Breast epithelium (tissue), 4 donors: ENCODE results near the gene RUSF1. TPM values are rescaled to one million over a fixed set of nuclear protein-coding genes. Genes with fewer than 3 reads are reported as not detected.
A peak's percentile ranks its signal among the peaks of the same experiment; 100 is the strongest.

Experiments used
- DNase-seq, 2 donors: peaks; one replicate each; pipeline ENCODE4 v3.0.0-alpha.2; 2019; ENCODE audit warnings: low spot score in 2 of 2
- H3K27ac ChIP-seq, 2 donors: fragments of 200-600 bp; sonication (generic) in 1 of 2; one replicate each; pipeline ENCODE4 v1.5.1; 2016 to 2019; ENCODE audit warnings: mild to moderate bottlenecking in 1 of 2
- H3K27me3 ChIP-seq, 2 donors: fragments of 200-600 bp; sonication (generic) in 1 of 2; one replicate each; pipeline versions ENCODE4 v1.5.1 to v1.6.0; 2017 to 2019; ENCODE audit warnings: control low read depth in 1 of 2, mild to moderate bottlenecking in 1 of 2
- H3K36me3 ChIP-seq: fragments of 200-600 bp; one replicate; pipeline ENCODE4 v1.5.1; 2019
- H3K4me1 ChIP-seq, 2 donors: fragments of 200-600 bp; sonication (generic); one replicate each; pipeline ENCODE4 v1.5.1; 2016 to 2019; ENCODE audit warnings: control low read depth in 1 of 2
- H3K4me3 ChIP-seq, 3 donors: fragments of 200-600 bp; sonication (generic); 1 replicate in 2 of 3; 2 replicates in 1 of 3; pipeline ENCODE4 v1.5.1; 2016 to 2019; ENCODE audit warnings: mild to moderate bottlenecking in 3 of 3, moderate library complexity in 2 of 3
- H3K9me3 ChIP-seq, 2 donors: fragments of 200-600 bp; sonication (generic) in 1 of 2; one replicate each; pipeline ENCODE4 v1.5.1; 2016 to 2019; ENCODE audit warnings: control low read depth in 1 of 2
- POLR2A ChIP-seq: fragments of 450-650 bp; IDR thresholded peaks from one replicate; pipeline ENCODE4 v1.6.1; 2016; ENCODE audit warnings: antibody characterized with exemption, mild to moderate bottlenecking, moderate library complexity
- POLR2AphosphoS5 ChIP-seq, 3 donors: sonication (generic); formaldehyde crosslinking; IDR thresholded peaks; one replicate each; pipeline ENCODE4 v1.6.1; 2017; ENCODE audit warnings: antibody characterized with exemption in 3 of 3
- intact Hi-C: fragments of 100-400 bp; cut with DNase I; formaldehyde crosslinking; loops from one replicate; pipeline ENCODE4 v1.15.1; 2023; ENCODE audit warnings: low total_unique reads
- total RNA-seq, 3 donors: library from RNA; depleted of rRNA; stranded (reverse); fragments of >200 nt; gene quantifications; one replicate each; pipeline ENCODE4 v1.1.0, GENCODE V29; 2016
- TF ChIP-seq, protein P1 (sequence below), 3 donors: fragments of 450-650 bp; IDR thresholded peaks; one replicate each; pipeline ENCODE4 v1.5.1; 2016 to 2017; ENCODE audit warnings: antibody characterized with exemption in 3 of 3, mild to moderate bottlenecking in 3 of 3, moderate library complexity in 3 of 3

RUSF1 gene
- total RNA-seq, 3 donors from 2014 or later: 44.2 to 75.4 (median 68.2) TPM

DNA sequence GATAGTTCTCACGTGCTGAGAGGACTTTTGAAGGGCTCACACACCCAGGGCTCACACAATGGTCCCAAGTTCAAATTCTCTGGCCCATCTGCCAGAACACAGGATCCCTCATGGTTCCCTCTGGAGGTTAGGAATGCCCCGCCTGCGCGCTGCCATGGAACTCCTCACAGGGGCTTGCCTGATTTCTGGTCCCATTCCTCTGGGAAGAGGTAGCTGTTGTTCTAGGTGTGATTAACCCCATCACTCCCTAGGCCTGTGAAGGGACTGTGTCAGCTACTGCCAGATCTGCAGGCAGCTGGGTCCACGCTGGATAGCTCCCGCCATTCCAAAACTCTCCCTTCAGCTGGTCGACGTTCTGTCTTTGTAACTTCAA is 51.2 kb downstream of the RUSF1 start:
- intact Hi-C loops: no loop called here
- no peak for TF ChIP-seq POLR2AphosphoS5 (IDR thresholded peaks at IDR 0.05)
- TF ChIP-seq, protein P1, sequence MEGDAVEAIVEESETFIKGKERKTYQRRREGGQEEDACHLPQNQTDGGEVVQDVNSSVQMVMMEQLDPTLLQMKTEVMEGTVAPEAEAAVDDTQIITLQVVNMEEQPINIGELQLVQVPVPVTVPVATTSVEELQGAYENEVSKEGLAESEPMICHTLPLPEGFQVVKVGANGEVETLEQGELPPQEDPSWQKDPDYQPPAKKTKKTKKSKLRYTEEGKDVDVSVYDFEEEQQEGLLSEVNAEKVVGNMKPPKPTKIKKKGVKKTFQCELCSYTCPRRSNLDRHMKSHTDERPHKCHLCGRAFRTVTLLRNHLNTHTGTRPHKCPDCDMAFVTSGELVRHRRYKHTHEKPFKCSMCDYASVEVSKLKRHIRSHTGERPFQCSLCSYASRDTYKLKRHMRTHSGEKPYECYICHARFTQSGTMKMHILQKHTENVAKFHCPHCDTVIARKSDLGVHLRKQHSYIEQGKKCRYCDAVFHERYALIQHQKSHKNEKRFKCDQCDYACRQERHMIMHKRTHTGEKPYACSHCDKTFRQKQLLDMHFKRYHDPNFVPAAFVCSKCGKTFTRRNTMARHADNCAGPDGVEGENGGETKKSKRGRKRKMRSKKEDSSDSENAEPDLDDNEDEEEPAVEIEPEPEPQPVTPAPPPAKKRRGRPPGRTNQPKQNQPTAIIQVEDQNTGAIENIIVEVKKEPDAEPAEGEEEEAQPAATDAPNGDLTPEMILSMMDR (IDR thresholded peaks at IDR 0.05): no peak
- no peak for TF ChIP-seq POLR2A
- H3K4me3 ChIP-seq: peak overlapping the region in 1 of 3 donors; percentile 81
- H3K9me3 ChIP-seq: no peaks in the 10 kb centered on the region
- no peak for DNase-seq
- H3K36me3 ChIP-seq: no peaks in the 10 kb centered on the region
- peaks cover 5 to 21% of the 10 kb centered on the region in 2 donors for H3K4me1 ChIP-seq
- H3K27me3 ChIP-seq: no peaks in the 10 kb centered on the region
- H3K27ac ChIP-seq: peak overlapping the region in 1 of 2 donors; percentile 16

DNA sequence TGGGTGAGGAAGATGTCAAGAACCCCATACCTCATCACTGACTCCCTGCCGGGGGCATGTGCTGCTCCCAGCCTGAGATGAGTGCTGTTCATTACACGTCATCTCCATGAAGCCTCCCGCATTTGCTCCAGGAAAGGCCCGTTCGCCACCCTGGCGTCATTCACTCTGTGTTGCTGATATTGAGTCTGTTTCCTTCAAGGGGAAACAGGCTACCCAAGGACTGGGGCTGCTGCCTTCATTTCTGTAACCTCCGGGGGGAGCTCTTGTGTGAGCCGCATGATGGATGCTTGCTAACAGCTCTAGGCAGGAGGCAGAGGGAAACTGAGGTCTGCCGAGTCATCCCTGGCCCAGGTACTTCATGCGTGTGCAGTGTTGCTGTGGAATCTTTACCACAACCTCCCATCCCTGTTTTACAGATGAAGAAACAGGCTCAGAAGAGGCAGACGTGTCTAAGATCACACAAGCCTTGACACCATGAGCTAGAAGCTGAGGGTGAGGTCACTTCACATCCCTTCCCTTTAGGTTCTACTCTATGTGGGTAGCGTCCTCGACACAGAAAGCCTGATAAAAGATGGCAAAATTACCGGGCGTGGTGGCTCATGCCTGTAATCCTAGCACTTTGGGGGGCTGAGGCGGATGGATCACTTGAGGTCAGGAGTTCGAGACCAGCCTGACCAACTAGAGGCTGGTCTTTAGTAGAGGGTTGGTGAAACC is 52.4 kb downstream of the RUSF1 start:
- Histone ChIP-seq H3K27ac (no peak overlapping the region), H3K36me3 (no peaks in the 10 kb centered on the region), H3K9me3 (no peaks in the 10 kb centered on the region), H3K4me1 (peaks cover 5 to 28% of the 10 kb centered on the region in 2 donors), H3K4me3 (no peak overlapping the region), H3K27me3 (no peaks in the 10 kb centered on the region)
- intact Hi-C loops: no loop called here
- no peak for DNase-seq
- TF ChIP-seq POLR2A: no peak
- TF ChIP-seq POLR2AphosphoS5 (IDR thresholded peaks at IDR 0.05): no peak
- TF ChIP-seq, protein P1 (IDR thresholded peaks at IDR 0.05): no peak

DNA sequence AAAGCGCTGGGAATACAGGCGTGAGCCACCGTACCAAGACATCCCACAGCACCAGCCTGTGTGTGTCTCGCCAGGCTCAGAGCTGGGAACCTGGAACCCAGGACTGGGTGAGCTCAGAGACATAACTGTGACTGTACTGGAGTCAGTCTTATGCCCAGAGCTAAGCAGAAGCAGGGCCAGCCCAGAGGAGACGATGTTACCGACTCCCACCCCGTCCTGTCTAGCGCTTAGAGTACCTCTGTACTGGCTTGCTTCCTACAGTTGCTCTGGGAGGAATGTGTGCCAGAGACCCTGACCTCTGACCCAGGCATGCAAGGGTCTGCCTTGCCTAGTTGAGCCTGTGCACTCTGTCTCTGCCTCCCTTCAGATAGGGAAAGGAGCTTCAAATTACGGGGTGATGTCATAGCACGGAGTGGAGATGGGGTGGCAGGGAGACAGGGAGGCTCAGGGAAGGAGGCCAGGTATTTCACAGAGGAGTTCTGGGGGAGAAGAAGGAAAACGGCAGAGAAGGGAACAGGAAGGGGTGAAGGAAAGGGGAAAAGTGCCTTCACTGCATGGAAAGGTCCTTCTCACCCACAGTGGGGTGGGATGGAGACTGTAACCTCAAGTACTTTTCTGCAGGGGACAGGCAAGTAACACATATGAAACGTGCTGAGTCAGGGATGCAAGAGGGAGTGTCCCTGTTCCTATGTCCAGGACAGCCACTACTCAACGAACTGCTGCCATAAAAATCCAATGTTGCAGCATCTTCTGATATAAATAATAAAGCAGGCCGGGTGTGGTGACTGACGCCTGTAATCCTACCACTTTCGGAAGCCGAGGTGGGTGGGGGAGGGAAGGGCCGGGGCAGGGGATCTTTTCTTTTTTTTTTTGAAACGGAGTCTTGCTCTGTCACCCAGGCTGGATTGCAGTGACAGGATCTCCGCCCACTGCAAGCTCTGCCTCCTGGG is 54.7 kb downstream of the RUSF1 start:
- Histone ChIP-seq H3K27ac (peak overlapping the region; percentile 61 to 77), H3K27me3 (no peaks in the 10 kb centered on the region), H3K4me3 (no peak overlapping the region), H3K4me1 (peaks cover 5 to 28% of the 10 kb centered on the region in 2 donors), H3K36me3 (no peaks in the 10 kb centered on the region), H3K9me3 (no peaks in the 10 kb centered on the region)
- intact Hi-C loops: no loop called here
- DNase-seq: no peak
- TF ChIP-seq POLR2AphosphoS5 (IDR thresholded peaks at IDR 0.05) (no peak), POLR2A (no peak)
- TF ChIP-seq, protein P1 (IDR thresholded peaks at IDR 0.05): no peak

DNA sequence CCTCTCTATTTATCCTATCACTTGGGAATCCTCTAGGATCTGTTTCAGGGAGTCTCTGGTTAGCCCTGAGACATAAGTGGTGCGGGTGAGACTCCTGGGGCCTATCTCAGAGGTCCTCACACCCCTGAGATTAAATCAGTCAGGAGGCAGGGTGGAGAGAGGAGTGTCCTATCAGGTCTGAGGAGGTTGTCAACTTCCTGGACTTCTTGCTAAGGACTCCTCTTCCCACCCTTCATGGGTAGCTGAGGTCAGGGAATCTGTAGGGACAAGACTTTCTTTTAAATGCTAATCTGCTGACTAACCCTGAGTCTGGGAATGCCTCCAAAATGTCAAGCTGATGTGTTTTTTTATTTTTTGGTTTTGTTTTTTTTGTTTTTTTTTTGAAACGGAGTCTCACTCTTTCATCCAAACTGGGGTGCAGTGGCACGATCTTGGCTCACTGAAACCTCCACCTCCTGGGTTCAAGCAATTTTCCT is 55.5 kb downstream of the RUSF1 start:
- no peak for DNase-seq
- Histone ChIP-seq H3K4me1 (peaks cover under 1 to 25% of the 10 kb centered on the region in 2 donors), H3K27me3 (no peaks in the 10 kb centered on the region), H3K4me3 (no peak overlapping the region), H3K27ac (peak overlapping the region; percentile 61 to 85), H3K36me3 (no peaks in the 10 kb centered on the region), H3K9me3 (no peaks in the 10 kb centered on the region)
- TF ChIP-seq, protein P1 (IDR thresholded peaks at IDR 0.05): no peak
- no peak for TF ChIP-seq POLR2A
- peak in 1 of 3 donors; percentile 10 for TF ChIP-seq POLR2AphosphoS5 (IDR thresholded peaks at IDR 0.05)
- intact Hi-C loops: no loop called here
